DMS114 treated with DMSO at 0.1 percent for 48 hours (cell line): ENCODE measurements around the gene GABRR3.
"Not testable (repeated sequence)": the region's sequence is repeated elsewhere in the genome, so short reads cannot be mapped to it uniquely, and the experiment has no call there.

ENCODE experiments used
- DNase-seq: peaks from one replicate; lab custom pipeline; 2025; ENCODE audit not compliant: unreplicated experiment; lab: John Stamatoyannopoulos, UW

GABRR3 gene

DNA sequence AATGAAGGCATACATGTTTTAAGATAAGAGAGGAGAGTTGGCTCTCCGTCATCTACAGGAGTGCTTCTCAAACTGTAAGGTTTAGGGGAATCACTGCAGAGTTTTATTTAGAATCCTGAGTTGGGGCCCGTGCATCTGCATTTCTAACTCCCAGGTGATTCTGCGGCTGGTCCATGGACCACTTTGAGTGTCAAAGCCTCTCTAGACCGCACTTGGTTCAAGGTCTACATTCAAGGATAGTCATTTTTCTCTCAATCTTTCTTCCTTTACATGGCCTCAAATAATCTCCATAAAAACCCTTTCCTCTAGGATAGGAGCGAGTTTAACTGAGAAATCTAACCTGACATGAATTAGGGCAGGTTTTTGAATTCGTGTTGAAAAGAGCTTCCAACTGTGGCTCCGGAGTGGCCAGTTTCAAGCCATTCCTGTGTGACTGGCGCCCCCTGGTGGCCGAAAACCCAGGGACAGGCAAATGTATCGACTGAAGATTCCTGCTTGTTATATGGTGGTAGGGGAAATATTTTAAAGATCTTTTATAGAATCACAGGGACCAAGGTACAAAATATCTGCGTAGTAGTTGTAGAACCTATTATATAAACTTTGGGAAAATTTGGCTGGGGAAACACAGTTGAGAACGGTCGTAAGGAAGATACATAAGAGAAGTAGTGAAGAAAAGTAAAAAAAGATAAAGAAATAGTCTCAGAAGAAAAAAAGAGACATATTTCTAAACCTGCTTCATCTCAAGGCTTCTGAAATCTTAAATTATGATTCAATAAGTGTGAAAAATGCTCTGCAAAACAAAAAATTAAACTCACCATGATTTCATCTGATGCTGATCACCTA lies 11.9 kb downstream of the GABRR3 start:
- peak; percentile 48 for DNase-seq

- no peak for DNase-seq
These were observed 13.1 kb downstream of the GABRR3 start for GRCh38 chr3:98021830-98022560.

- no peak for DNase-seq
These were observed 14.7 kb downstream of the GABRR3 start for GRCh38 chr3:98020412-98020811.

GRCh38 chr3:98018301-98018700 lies 16.8 kb downstream of the GABRR3 start:
- no peak for DNase-seq

- DNase-seq: no peak
These were observed 20.9 kb downstream of the GABRR3 start for GRCh38 chr3:98014268-98014585.

DNA sequence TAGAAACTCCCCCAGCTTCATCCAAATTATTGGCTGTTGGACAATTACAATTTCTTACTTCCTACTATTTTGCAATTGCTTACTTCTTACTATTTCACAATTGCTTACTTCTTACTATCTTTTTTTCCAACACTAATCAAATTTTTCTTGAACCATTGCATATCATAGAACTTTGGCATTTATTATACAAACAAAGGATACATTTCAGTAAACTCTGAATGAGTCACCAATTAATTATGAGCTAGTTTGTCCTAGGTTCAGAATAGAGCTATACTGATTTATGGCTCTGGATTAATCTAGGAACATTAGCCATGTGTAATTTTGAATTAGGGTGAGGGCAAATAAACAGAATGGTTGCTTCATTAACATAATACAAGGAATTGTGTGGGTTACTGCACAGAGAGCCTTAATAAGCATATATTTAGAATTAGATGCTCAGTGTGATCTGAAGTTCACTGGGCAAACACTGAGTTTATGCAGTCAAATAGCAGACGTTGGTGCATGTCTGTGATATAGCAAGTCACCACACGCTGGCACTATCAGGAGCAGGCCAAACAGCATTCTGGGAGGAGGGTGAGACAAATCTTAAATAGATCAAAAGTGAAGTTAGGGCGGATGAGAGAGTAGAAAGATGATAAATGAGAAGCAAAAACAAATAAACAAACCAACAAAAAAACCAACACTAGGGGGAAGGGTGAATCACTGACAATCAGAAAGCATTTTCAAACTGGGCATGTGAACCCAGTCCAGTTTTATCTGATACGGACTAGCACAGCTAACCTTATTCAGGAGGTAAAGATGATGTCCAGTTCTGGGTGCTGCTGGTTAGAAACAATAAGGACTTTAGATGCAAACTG lies 21.5 kb downstream of the GABRR3 start:
- DNase-seq: no peak

DNA sequence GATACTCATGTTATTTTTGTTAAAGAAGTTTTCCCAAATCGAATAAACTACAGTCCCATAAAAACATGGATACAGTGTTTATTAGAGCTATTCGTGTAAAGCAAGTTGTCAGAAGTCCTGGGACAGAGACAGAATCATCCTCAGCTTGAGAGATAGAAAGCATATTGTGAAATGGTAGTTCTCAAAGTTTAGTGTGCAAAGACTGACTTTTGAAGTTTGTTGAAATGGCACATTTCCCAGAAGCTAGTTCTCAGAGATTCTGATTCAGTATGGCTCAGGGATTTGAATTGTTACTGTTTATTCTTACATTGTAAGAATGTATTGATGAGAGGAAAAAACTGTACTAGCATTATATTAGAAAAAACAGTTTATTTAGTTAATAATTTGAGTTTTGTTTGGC lies 22.1 kb downstream of the GABRR3 start:
- no peak for DNase-seq

DNA sequence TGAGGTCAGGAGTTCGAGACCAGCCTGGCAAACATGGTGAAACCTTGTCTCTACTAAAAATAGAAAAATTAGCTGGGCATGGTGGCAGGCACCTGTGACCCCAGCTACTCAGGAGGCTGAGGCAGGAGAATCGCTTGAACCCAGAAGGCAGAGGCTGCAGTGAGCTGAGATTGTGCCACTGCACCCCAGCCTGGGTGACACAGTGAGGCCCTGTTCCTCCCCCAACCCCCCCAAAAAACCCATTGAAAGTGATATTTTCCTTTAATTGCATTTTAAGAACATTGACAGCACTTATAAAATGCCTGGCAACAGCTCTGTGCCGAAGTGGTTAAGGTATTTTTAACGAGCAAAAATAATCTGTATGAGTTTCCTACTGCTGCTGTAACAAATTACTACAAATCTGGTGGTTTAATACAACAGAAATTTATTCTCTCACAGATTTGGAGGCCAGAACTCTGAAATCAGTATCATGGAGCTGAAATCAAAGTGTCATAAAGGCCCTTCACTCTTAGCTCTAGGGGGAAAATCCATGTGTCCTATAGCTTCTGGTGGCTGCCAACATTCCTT lies 24.1 kb downstream of the GABRR3 start:
- not testable (repeated sequence) for DNase-seq

DNA sequence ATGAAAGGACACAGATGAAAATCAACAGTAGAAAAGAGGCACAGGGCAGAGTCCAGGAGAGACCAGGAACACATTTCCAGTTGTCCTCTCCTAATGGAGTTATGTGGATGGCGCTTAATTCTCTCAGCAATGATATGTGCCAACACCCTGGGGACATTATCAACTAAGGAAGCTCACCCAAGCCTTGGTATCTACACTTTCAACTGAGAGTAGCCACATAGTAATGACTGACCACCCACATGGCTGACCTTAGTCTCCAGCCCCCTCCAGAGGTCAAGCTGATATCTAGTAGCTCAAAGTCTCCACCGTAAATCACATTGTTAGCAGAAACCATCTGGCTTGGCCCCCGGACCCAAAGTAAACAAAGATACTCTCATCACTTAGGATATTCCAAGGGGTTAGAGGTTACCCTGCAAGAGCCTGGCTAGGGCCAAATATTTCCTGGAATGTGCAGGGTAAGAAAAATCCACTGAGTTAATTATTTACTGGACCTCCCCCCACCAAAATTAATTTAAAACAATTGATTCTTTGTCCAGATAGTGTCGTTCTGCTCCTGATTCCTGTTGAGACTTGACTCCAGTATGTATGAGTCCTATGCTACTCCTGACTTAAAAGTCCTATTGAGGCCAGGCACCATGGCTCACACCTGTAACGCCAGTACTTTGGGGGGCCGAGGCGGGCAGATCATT lies 24.8 kb downstream of the GABRR3 start:
- no peak for DNase-seq

DNA sequence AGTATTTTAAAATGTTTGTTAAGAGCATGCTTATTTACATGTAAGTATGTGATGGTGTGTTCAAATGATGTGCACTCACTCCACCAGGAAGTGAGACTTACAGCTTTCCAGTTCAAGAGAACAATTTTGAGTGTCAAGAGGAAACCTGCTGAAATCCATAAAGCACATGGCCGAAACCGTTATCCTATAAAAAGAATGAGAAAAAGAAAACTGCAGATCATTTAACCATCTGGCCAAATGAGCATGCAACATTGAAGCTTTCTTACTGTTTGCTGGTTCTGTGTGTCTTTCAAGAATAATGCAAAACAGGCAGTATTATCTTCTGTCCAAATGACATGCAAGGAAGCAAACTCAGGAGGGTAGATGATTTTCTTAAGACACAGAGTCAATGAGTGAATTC lies 26.3 kb downstream of the GABRR3 start:
- no peak for DNase-seq

DNA sequence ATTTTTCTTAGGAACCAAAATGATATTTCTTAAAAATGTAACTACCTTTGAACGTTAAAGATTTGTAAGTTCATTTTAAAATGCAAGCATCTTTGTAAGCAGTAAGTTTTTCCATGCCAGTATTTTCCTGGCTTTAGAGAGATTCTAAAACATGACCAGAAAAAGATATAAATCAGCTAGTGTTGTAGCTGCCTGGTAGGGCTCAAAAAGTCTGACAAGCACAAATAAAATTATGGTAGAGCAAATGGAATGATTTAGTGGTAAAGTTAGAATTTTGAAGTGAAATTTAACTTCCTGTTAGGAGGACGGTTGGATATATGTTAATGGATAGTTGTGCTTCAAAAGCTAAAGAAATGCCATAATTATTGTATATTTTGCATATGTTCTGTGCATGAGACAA lies 29.7 kb downstream of the GABRR3 start:
- no peak for DNase-seq

- no peak for DNase-seq
These were observed 30.4 kb downstream of the GABRR3 start for GRCh38 chr3:98004721-98005120.

DNA sequence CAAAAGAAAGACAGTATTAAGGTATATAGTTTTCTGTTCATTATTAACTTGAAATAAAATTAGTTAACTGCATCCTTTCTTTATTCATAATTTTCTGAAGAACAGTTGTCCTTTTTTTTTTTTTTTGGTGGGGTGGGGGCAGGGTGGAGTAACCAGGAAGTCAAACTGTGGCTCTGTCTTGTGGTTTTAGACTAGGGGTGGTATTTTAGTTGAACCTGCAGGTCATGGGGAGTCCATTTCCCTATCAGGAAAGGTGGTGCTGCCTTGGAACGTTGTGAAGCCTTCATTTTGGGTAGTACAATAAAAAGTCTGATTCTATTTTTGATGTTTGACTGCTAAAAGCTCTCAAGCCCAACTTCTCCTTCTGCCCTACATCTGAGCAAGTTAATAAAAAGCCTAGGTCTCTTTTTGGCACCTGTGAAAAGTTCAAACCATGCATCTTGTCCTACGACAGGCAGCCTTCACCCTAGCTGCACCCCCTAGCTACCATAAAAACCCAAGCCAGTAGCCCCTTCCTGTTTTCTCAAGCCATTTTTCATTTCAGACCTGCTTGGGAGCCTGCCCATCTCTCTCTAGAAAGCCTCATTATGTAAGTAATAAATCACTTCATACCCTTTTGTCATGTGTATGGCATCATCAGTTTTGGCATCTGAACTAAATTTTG lies 31.7 kb downstream of the GABRR3 start:
- DNase-seq: no peak

GRCh38 chr3:98002717-98003116 lies 32.4 kb downstream of the GABRR3 start:
- no peak for DNase-seq

DNA sequence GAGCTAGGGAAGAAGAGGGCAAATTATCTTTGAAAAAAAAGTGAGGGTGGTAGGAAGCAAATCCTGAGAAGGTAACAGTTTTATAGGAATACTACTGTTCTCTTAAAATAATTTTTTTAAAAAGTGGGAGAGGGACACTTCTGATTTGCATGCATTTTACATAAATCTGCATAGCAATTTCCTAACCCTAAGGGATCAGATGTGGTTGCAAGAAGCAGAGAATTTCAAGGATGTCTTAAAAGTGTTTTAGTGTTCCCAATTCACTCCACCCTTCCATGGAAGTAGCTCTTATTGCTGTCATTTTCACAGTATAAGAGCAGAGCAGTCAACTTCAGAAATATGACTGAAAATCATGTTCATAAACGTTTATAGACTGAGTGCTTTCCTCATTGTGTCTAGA lies 35.1 kb downstream of the GABRR3 start:
- DNase-seq: no peak

- DNase-seq: no peak
These were observed 36.0 kb downstream of the GABRR3 start for GRCh38 chr3:97999103-97999502.

- no peak for DNase-seq
These were observed 38.1 kb downstream of the GABRR3 start for GRCh38 chr3:97996988-97997387.

DNA sequence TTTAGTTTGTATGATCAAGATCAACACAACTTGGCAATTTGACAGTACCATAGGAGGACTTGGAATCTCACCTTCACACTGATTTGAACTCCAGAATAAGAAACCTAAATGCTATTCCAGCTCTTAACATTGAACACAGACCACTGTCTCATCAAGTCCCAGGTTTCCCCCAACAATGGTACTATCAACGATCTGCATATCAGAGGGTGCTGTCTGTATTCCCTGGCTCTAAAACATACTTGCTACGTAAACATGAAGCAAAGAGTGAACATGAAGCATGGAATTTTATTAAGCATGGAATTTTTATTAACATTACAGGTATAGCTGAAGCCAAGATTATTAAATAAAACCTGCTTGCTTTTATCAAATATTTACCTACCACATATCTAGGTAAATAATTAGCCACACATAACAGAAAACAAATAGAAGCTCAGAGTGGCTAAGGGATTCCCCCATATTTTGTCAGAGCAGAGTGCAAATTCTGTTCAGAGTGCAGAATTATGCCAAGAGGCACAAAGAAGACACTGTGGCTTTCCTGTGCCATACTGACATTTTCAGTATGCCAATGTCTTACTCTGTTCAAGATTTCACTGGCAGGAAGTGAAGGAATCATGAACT lies 40.7 kb downstream of the GABRR3 start:
- no peak for DNase-seq

- no peak for DNase-seq
These were observed 41.6 kb downstream of the GABRR3 start for GRCh38 chr3:97993526-97993925.
